Measurements from ENCODE around the gene IL1RAPL1.
A peak's percentile ranks its signal among the peaks of the same experiment; 100 is the strongest.

Gene IL1RAPL1

DNA sequence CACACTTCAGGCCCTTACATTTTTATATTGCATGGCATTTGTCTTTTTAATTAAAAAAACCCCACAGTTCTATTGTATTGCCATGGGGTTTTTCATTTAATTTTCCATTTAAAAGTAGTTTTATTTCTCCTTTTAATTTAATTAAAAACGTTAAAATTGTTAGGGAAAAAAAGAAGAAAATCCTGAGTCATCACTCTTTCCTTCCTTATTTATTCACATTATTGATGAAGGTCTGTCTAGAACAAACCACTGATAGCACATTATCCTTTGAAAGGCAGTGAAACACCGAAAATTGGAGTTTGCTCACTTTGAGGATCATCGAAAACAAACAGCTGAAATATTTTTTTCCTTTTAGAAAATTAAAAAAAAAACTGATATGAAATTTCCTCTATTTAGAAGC is 868.5 kb downstream of the IL1RAPL1 start:
- TF ChIP-seq CTCF (IDR thresholded peaks at IDR 0.05; ENCODE audit: low read depth, low read length): no peak
- in situ Hi-C loops (cut with HindIII; ENCODE audit: low sequenced_read_pairs): no loop called here

DNA sequence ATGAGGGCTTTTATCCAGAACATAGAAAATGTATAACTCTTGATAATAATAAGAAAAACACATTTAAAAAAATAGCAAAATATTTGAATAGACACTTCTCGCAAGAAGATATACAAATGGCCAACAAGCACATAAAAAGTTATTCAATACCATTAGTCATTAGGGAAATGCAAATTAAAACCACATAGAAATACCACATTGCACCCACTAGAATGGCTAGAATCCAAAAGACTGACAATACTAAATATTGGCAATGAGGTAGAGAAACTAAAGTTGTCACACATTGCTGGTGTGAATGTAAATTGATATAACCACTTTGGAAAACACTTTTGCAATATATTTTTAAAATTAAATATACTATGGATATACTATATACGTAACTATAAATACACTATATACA is 873.8 kb downstream of the IL1RAPL1 start:
- H3K4me3 ChIP-seq (ENCODE audit: low read depth, low read length): no peak overlapping the region
- in situ Hi-C loops (cut with HindIII; ENCODE audit: low sequenced_read_pairs): no loop called here
- TF ChIP-seq CTCF (IDR thresholded peaks at IDR 0.05; ENCODE audit: low read depth, low read length): no peak
- DNase-seq (ENCODE audit: low read depth, low spot score): peak; percentile 6

More for the DNA sequence above, 868.5 kb downstream of the IL1RAPL1 start:
- DNase-seq (ENCODE audit: low read depth, low spot score): no peak
- no peak overlapping the region for H3K4me3 ChIP-seq (ENCODE audit: low read depth, low read length)

DNA sequence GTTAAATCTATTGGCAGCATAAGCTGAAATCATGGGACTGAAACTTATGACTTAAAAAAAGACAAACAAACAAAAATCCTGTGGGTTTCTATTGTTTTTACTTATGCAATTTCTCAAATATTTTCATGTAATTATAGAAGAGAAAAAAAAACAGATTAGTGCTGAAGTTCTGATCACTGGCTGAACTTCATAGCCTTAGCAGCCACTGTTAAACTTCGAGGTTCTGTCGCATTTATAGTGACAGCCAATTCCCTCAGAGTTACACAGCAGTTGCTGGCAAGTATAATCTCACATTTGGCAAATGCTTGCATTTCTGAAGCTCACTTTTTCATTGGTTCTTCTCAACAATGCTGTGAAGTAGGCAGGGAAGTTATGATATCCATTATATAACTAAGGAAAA is 879.2 kb downstream of the IL1RAPL1 start:
- in situ Hi-C loops (cut with HindIII; ENCODE audit: low sequenced_read_pairs): no loop called here
- no peak overlapping the region for H3K4me3 ChIP-seq (ENCODE audit: low read depth, low read length)

GRCh38 chrX:29468911-29469494 is 881.8 kb downstream of the IL1RAPL1 start:
- no peak overlapping the region for H3K4me3 ChIP-seq (ENCODE audit: low read depth, low read length)
- no peak for TF ChIP-seq CTCF (IDR thresholded peaks at IDR 0.05; ENCODE audit: low read depth, low read length)
- in situ Hi-C loops (cut with HindIII; ENCODE audit: low sequenced_read_pairs): no loop called here
- peak; percentile 22 for DNase-seq (ENCODE audit: low read depth, low spot score)

More for the DNA sequence above, 879.2 kb downstream of the IL1RAPL1 start:
- TF ChIP-seq CTCF (IDR thresholded peaks at IDR 0.05; ENCODE audit: low read depth, low read length): no peak
- peak; percentile 9 for DNase-seq (ENCODE audit: low read depth, low spot score)

DNA sequence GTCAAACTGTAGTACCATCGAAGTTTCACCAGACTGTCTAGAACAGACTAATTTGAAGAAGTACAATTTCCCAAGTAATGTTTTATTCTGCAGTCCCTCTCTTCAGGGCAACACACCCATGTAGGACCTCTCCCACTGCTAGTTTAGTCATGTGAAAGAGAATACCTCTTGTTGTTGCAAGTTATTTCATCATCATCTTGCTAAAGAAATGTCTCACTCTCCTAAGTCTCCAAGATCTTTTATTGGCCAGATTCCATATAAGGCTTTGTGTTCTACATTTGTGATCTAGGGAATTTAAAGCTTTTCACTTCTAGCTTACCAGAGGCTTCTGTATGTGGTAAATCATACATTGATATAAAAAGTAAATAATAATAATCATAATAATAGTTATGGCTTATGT is 882.8 kb downstream of the IL1RAPL1 start:
- in situ Hi-C loops (cut with HindIII; ENCODE audit: low sequenced_read_pairs): no loop called here
- DNase-seq (ENCODE audit: low read depth, low spot score): peak; percentile 59
- H3K4me3 ChIP-seq (ENCODE audit: low read depth, low read length): no peak overlapping the region
- TF ChIP-seq CTCF (IDR thresholded peaks at IDR 0.05; ENCODE audit: low read depth, low read length): no peak

DNA sequence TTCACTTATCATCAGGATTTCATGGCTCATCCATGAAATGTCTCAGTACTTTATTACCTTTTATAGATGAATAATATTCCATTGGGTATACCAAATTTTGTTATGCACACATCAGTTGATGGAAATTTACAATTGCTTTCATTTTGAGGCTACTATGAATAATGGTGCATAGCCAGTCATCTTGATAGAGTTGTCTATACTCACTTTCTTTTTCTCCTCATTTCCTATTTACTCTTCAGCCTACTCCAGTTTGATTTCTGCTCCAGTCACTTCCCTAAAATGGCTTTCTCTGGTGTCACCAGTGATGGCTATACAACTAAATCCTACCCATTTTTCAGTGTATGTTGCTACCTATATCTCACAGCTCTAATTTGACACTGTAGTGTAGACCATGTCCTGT is 884.6 kb downstream of the IL1RAPL1 start:
- TF ChIP-seq CTCF (IDR thresholded peaks at IDR 0.05; ENCODE audit: low read depth, low read length): no peak
- DNase-seq (ENCODE audit: low read depth, low spot score): no peak
- H3K4me3 ChIP-seq (ENCODE audit: low read depth, low read length): no peak overlapping the region
- in situ Hi-C loops (cut with HindIII; ENCODE audit: low sequenced_read_pairs): no loop called here
